Measurements from ENCODE around the gene CNTN4. TPM values are rescaled to one million over a fixed set of nuclear protein-coding genes. Genes with fewer than 3 reads are reported as not detected.
"Not testable (repeated sequence)": the region's sequence is repeated elsewhere in the genome, so short reads cannot be mapped to it uniquely, and the experiment has no call there.

Gene CNTN4
- total and polyA plus RNA-seq, 2 donors (not counting 3 experiments of a cell fraction or from before 2014, with no cell fraction given) = not detected

DNA sequence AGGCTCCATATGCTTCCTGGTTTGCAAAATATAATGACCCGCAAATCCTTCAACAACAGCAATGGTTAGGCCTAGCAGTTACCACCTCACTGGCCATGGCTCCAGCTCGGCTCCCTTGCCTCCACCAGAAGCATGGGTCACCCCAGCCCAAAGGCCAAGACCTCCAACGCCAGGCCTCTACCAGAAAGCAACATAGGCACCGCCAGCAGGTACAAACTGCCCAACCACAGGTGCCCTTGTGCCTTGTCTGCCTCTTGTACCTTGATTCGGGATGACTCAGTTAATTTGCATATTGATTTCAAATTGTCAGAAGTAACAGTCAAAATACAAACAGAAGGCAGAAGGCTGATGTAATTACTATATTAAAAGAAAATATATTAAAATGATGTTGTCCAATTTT, 886.8 kb downstream of the CNTN4 start:
- no peak overlapping the region for H3K4me2 ChIP-seq (ENCODE audit: insufficient read depth, low read length)
- H3K9ac ChIP-seq (replicated peaks; ENCODE audit: extremely low read depth, insufficient read depth, low read length) = no peak overlapping the region
- POLR2A ChIA-PET = no interaction called here
- H3K4me3 ChIP-seq (replicated peaks in 1 of 3; ENCODE audit: insufficient read depth in 1 of 3, low read depth in 1 of 3, low read length in 3 of 3) = no peak overlapping the region
- no peaks in the 10 kb centered on the region for H3K36me3 ChIP-seq (ENCODE audit: control insufficient read depth in 2 of 2, extremely low read depth in 1 of 2, insufficient read depth in 2 of 2, low read length in 2 of 2)
- TF ChIP-seq, protein P1, sequence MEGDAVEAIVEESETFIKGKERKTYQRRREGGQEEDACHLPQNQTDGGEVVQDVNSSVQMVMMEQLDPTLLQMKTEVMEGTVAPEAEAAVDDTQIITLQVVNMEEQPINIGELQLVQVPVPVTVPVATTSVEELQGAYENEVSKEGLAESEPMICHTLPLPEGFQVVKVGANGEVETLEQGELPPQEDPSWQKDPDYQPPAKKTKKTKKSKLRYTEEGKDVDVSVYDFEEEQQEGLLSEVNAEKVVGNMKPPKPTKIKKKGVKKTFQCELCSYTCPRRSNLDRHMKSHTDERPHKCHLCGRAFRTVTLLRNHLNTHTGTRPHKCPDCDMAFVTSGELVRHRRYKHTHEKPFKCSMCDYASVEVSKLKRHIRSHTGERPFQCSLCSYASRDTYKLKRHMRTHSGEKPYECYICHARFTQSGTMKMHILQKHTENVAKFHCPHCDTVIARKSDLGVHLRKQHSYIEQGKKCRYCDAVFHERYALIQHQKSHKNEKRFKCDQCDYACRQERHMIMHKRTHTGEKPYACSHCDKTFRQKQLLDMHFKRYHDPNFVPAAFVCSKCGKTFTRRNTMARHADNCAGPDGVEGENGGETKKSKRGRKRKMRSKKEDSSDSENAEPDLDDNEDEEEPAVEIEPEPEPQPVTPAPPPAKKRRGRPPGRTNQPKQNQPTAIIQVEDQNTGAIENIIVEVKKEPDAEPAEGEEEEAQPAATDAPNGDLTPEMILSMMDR (IDR thresholded peaks at IDR 0.05; ENCODE audit: extremely low read depth in 1 of 2, insufficient read depth in 1 of 2, low read depth in 1 of 2, low read length in 2 of 2) = no peak
- no peak for TF ChIP-seq POLR2A (IDR thresholded peaks at IDR 0.05; ENCODE audit: low read depth, low read length)
- FAIRE-seq = no peak
- H3K27ac ChIP-seq (ENCODE audit: insufficient read depth, low read depth, low read length) = no peak overlapping the region
- BruUV-seq (replicated peaks) = no TSS peak
- no peaks in the 10 kb centered on the region for H4K20me1 ChIP-seq (replicated peaks; ENCODE audit: control insufficient read depth, extremely low read depth, insufficient read depth, low read length)
- no peaks in the 10 kb centered on the region for H3K79me2 ChIP-seq (ENCODE audit: control insufficient read depth, insufficient read depth, low read length)
- CTCF ChIA-PET = no interaction called here
- H3K4me1 ChIP-seq (ENCODE audit: control insufficient read depth, extremely low read depth, insufficient read depth, low read length) = no peaks in the 10 kb centered on the region
- DNase-seq (ENCODE audit: low read depth, low spot score) = no peak
- H3K27me3 ChIP-seq (ENCODE audit: control insufficient read depth in 2 of 2, insufficient read depth in 2 of 2, low read length in 2 of 2) = no peaks in the 10 kb centered on the region
- dilution Hi-C loops (cut with MboI; ENCODE audit: extremely low pct_ligation_motif_present, low sequenced_read_pairs) (no loop called here), intact Hi-C loops (cut with micrococcal nuclease) (no loop called here)
- no peaks in the 10 kb centered on the region for H3K9me1 ChIP-seq (replicated peaks; ENCODE audit: control insufficient read depth, extremely low read depth, insufficient read depth, low read length)
- H3K9me3 ChIP-seq (replicated peaks; ENCODE audit: control insufficient read depth, insufficient read depth, low read length) = no peaks in the 10 kb centered on the region
- H2AFZ ChIP-seq (ENCODE audit: low read depth, low read length) = no peak overlapping the region

DNA sequence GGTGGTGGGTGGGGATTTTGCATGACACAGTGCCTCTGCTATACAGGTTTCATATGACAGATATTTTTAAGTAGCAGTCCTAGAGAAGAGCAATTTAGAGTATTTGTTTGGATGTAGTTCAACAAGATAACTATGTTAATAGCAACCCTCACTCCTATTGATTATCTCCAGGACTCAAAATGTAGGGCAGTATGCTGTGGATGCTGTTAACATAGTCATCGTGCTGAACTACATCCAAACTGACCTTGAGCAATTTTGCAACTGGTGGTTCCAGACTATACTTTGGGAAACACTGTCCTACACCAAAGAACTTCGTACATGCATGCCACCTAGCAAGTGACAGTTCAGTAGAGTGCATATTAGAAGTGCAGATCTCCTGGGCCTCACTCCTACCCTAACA, 893.9 kb downstream of the CNTN4 start:
- Histone ChIP-seq H3K4me3 (replicated peaks in 1 of 3; ENCODE audit: insufficient read depth in 1 of 3, low read depth in 1 of 3, low read length in 3 of 3) (no peak overlapping the region), H3K36me3 (ENCODE audit: control insufficient read depth in 2 of 2, extremely low read depth in 1 of 2, insufficient read depth in 2 of 2, low read length in 2 of 2) (no peaks in the 10 kb centered on the region), H3K4me2 (ENCODE audit: insufficient read depth, low read length) (no peak overlapping the region), H3K9me3 (replicated peaks; ENCODE audit: control insufficient read depth, insufficient read depth, low read length) (no peaks in the 10 kb centered on the region), H3K27me3 (ENCODE audit: control insufficient read depth in 2 of 2, insufficient read depth in 2 of 2, low read length in 2 of 2) (no peaks in the 10 kb centered on the region), H3K79me2 (ENCODE audit: control insufficient read depth, insufficient read depth, low read length) (no peaks in the 10 kb centered on the region), H3K4me1 (ENCODE audit: control insufficient read depth, extremely low read depth, insufficient read depth, low read length) (no peaks in the 10 kb centered on the region), H2AFZ (ENCODE audit: low read depth, low read length) (no peak overlapping the region), H4K20me1 (replicated peaks; ENCODE audit: control insufficient read depth, extremely low read depth, insufficient read depth, low read length) (no peaks in the 10 kb centered on the region), H3K9me1 (replicated peaks; ENCODE audit: control insufficient read depth, extremely low read depth, insufficient read depth, low read length) (no peaks in the 10 kb centered on the region), H3K9ac (replicated peaks; ENCODE audit: extremely low read depth, insufficient read depth, low read length) (no peak overlapping the region), H3K27ac (ENCODE audit: insufficient read depth, low read depth, low read length) (no peak overlapping the region)
- CTCF ChIA-PET = no interaction called here
- dilution Hi-C loops (cut with MboI; ENCODE audit: extremely low pct_ligation_motif_present, low sequenced_read_pairs) = no loop called here
- BruUV-seq (replicated peaks) = no TSS peak
- FAIRE-seq (no peak), DNase-seq (ENCODE audit: low read depth, low spot score) (no peak)
- TF ChIP-seq MAX (IDR thresholded peaks at IDR 0.05; ENCODE audit: insufficient read depth, insufficient read length) (no peak), POLR2A (IDR thresholded peaks at IDR 0.05; ENCODE audit: low read depth, low read length) (no peak)
- intact Hi-C loops (cut with micrococcal nuclease) = no loop called here
- POLR2A ChIA-PET = no interaction called here

- H3K27ac ChIP-seq (ENCODE audit: insufficient read depth, low read depth, low read length); POLR2A ChIA-PET; intact Hi-C loops (cut with micrococcal nuclease); H3K4me3 ChIP-seq (replicated peaks in 1 of 3; ENCODE audit: insufficient read depth in 1 of 3, low read depth in 1 of 3, low read length in 3 of 3); H3K27me3 ChIP-seq (ENCODE audit: control insufficient read depth in 2 of 2, insufficient read depth in 2 of 2, low read length in 2 of 2); FAIRE-seq; DNase-seq (ENCODE audit: low read depth, low spot score); H3K9ac ChIP-seq (replicated peaks; ENCODE audit: extremely low read depth, insufficient read depth, low read length); H2AFZ ChIP-seq (ENCODE audit: low read depth, low read length); dilution Hi-C loops (cut with MboI; ENCODE audit: extremely low pct_ligation_motif_present, low sequenced_read_pairs); H3K9me1 ChIP-seq (replicated peaks; ENCODE audit: control insufficient read depth, extremely low read depth, insufficient read depth, low read length); CTCF ChIA-PET; H3K4me2 ChIP-seq (ENCODE audit: insufficient read depth, low read length); H3K36me3 ChIP-seq (ENCODE audit: control insufficient read depth in 2 of 2, extremely low read depth in 1 of 2, insufficient read depth in 2 of 2, low read length in 2 of 2); BruUV-seq (replicated peaks); H3K79me2 ChIP-seq (ENCODE audit: control insufficient read depth, insufficient read depth, low read length); H4K20me1 ChIP-seq (replicated peaks; ENCODE audit: control insufficient read depth, extremely low read depth, insufficient read depth, low read length); H3K4me1 ChIP-seq (ENCODE audit: control insufficient read depth, extremely low read depth, insufficient read depth, low read length); H3K9me3 ChIP-seq (replicated peaks; ENCODE audit: control insufficient read depth, insufficient read depth, low read length): not testable (repeated sequence)
Observed at GRCh38 chr3:2993130-2993529, 894.5 kb downstream of the CNTN4 start.

All from endothelial cell of umbilical vein (primary cell).